Colonic mucosa (tissue), 4 donors: ENCODE data around the gene ZNF75A. TPM values are rescaled to one million over a fixed set of nuclear protein-coding genes. Genes with fewer than 3 reads are reported as not detected.

ENCODE experiments used
- DNase-seq: peaks from one replicate; pipeline ENCODE4 v3.0.0-alpha.2; 2020
- H3K27ac ChIP-seq: fragments of 200-600 bp; one replicate; pipeline ENCODE4 v1.8.0; 2021
- H3K27me3 ChIP-seq: fragments of 200-600 bp; one replicate; pipeline ENCODE4 v1.8.0; 2021
- H3K36me3 ChIP-seq: fragments of 200-600 bp; one replicate; pipeline ENCODE4 v1.8.0; 2021
- H3K4me1 ChIP-seq: fragments of 200-600 bp; one replicate; pipeline ENCODE4 v1.8.0; 2021; ENCODE audit warnings: mild to moderate bottlenecking
- H3K4me3 ChIP-seq: fragments of 200-600 bp; one replicate; pipeline ENCODE4 v1.8.0; 2021
- H3K9ac ChIP-seq, 2 donors: one replicate each; pipeline ENCODE4 v1.7.0; 2013; ENCODE audit warnings: control low read depth in 2 of 2, low read depth in 2 of 2, low read length in 2 of 2
- H3K9me3 ChIP-seq: fragments of 200-600 bp; one replicate; pipeline ENCODE4 v1.8.0; 2021
- CTCF ChIP-seq: fragments of 200-600 bp; IDR thresholded peaks from one replicate; pipeline ENCODE4 v1.8.0; 2022; ENCODE audit warnings: antibody characterized with exemption, mild to moderate bottlenecking
- intact Hi-C: fragments of 100-400 bp; cut with DNase I; formaldehyde crosslinking; loops from one replicate; pipeline ENCODE4 v1.14.1; 2022
- total RNA-seq, 2 donors: library from RNA; stranded (reverse); fragmentation: NEBNext Ultra II Directional in 1 of 2; extraction: Animal tissue kit (Norgen Biotek cat#: 25700) in 1 of 2; gene quantifications; one replicate each; pipeline ENCODE4 v1.2.1, GENCODE V29; 2021
- donor health status: healthy.
- donor health status: DM: no; HTN: no; CAD: no.
- donor health status: DM: no; HTN: no; CAD: no.

ZNF75A gene
- total RNA-seq, 2 donors from 2014 or later: 14.2 to 20.5 TPM

GRCh38 chr16:3348547-3349167 is 43.4 kb downstream of the ZNF75A start:
- H3K36me3 ChIP-seq: no peaks in the 10 kb centered on the region
- no peak overlapping the region for H3K4me3 ChIP-seq
- H3K9me3 ChIP-seq: no peaks in the 10 kb centered on the region
- DNase-seq: no peak
- no peaks in the 10 kb centered on the region for H3K4me1 ChIP-seq
- H3K27me3 ChIP-seq: no peaks in the 10 kb centered on the region
- TF ChIP-seq CTCF: no peak
- no peak overlapping the region for H3K9ac ChIP-seq
- intact Hi-C loops: no loop called here
- H3K27ac ChIP-seq: no peak overlapping the region

- intact Hi-C loops: no loop called here
- Histone ChIP-seq H3K4me3 (no peak overlapping the region), H3K9ac (no peak overlapping the region), H3K4me1 (no peaks in the 10 kb centered on the region), H3K27me3 (no peaks in the 10 kb centered on the region), H3K9me3 (no peaks in the 10 kb centered on the region), H3K27ac (no peak overlapping the region), H3K36me3 (no peaks in the 10 kb centered on the region)
- no peak for DNase-seq
- no peak for TF ChIP-seq CTCF
Observed at GRCh38 chr16:3349175-3349574, 43.9 kb downstream of the ZNF75A start.

- no peak within 1 kb of the TSS for H3K9ac ChIP-seq
- no peaks in the 10 kb centered on the region for H3K4me1 ChIP-seq
- H3K36me3 ChIP-seq: no peaks in the 10 kb centered on the region
- H3K4me3 ChIP-seq: no peak within 1 kb of the TSS
- no peak for TF ChIP-seq CTCF
- intact Hi-C loops: no loop called here
- no peaks in the 10 kb centered on the region for H3K9me3 ChIP-seq
- H3K27me3 ChIP-seq: no peaks in the 10 kb centered on the region
- no peak for DNase-seq
- no peak within 1 kb of the TSS for H3K27ac ChIP-seq
Observed at GRCh38 chr16:3355589-3355988, 50.3 kb downstream of the ZNF75A start, which contains the start of gene OR2C1. OR2C1 (plus strand) TSS chr16:3355889; CDS start chr16:3355941, 52 bp downstream.

- Histone ChIP-seq H3K36me3 (no peaks in the 10 kb centered on the region), H3K27ac (no peak overlapping the region), H3K4me3 (no peak overlapping the region), H3K27me3 (no peaks in the 10 kb centered on the region), H3K4me1 (no peaks in the 10 kb centered on the region), H3K9me3 (no peaks in the 10 kb centered on the region), H3K9ac (no peak overlapping the region)
- no peak for DNase-seq
- intact Hi-C loops: no loop called here
- no peak for TF ChIP-seq CTCF
Observed at GRCh38 chr16:3356118-3356517, 50.8 kb downstream of the ZNF75A start.

GRCh38 chr16:3358871-3359270 is 53.6 kb downstream of the ZNF75A start:
- no peak for TF ChIP-seq CTCF
- no peaks in the 10 kb centered on the region for H3K4me1 ChIP-seq
- intact Hi-C loops: no loop called here

More at GRCh38 chr16:3358871-3359270, 53.6 kb downstream of the ZNF75A start:
- no peaks in the 10 kb centered on the region for H3K27me3 ChIP-seq
- H3K9ac ChIP-seq: no peak overlapping the region
- H3K4me3 ChIP-seq: no peak overlapping the region
- no peaks in the 10 kb centered on the region for H3K9me3 ChIP-seq
- DNase-seq: no peak
- H3K36me3 ChIP-seq: no peaks in the 10 kb centered on the region
- H3K27ac ChIP-seq: no peak overlapping the region
